Pancreas (tissue), 10 donors: ENCODE data around the gene ZNF576. TPM values are rescaled to one million over a fixed set of nuclear protein-coding genes. Genes with fewer than 3 reads are reported as not detected.
A peak's percentile ranks its signal among the peaks of the same experiment; 100 is the strongest.

ENCODE experiments used
- ATAC-seq, 4 donors: fragments of 200-7000 bp; cut with Tn5 transposase; one replicate each; pipeline versions ENCODE4 v1.8.0 to v1.9.1; 2020; ENCODE audit warnings: mild to moderate bottlenecking in 4 of 4, moderate library complexity in 4 of 4
- DNase-seq, 6 donors: peaks; one replicate each; pipeline ENCODE4 v3.0.0-alpha.2; 2020
- FAIRE-seq: peaks from 2 replicates; lab custom pipeline; 2012; peaks lifted over from hg19 to GRCh38; lab: Jason Lieb, UNC
- H3K27ac ChIP-seq, 4 donors: fragments of 200-600 bp; sonication (generic); 1 replicate in 3 of 4; 2 replicates in 1 of 4; pipeline versions ENCODE4 v1.5.0 to v1.8.0; 2020
- H3K27me3 ChIP-seq, 4 donors: fragments of 200-600 bp; one replicate each; pipeline ENCODE4 v1.8.0; 2021
- H3K36me3 ChIP-seq, 3 donors: fragments of 200-600 bp; sonication (generic) in 1 of 3; one replicate each; pipeline versions ENCODE4 v1.5.0 to v1.8.0; 2020 to 2021
- H3K4me1 ChIP-seq, 3 donors: fragments of 200-600 bp; one replicate each; pipeline ENCODE4 v1.8.0; 2021
- H3K4me3 ChIP-seq, 4 donors: fragments of 200-600 bp; sonication (generic) in 2 of 4; one replicate each; pipeline versions ENCODE4 v1.5.0 to v1.8.0; 2020 to 2021
- H3K9me3 ChIP-seq, 4 donors: fragments of 200-600 bp; one replicate each; pipeline ENCODE4 v1.8.0; 2021
- CTCF ChIP-seq, 4 donors: fragments of 200-600 bp; sonication (generic) in 3 of 4; IDR thresholded peaks; one replicate each; pipeline versions ENCODE4 v1.5.0 to v1.8.0; 2021; ENCODE audit warnings: antibody characterized with exemption in 4 of 4
- WGBS, 2 donors: extraction: QIAGEN DNeasy Blood & Tissue Kit; methylation state at CpG; one replicate each; pipeline ENCODE4 v1.1.7; 2013; 5-methylcytosine and 5-hydroxymethylcytosine counted together
- intact Hi-C, 3 donors: fragments of 100-400 bp; cut with DNase I; formaldehyde crosslinking; loops; one replicate each; pipeline versions ENCODE4 v1.11.1 to v1.14.2; 2022
- polyA plus RNA-seq, 2 donors: library from polyadenylated mRNA; stranded (reverse); fragments of 200-250 nt; gene quantifications; one replicate each; pipeline ENCODE4 v1.2.3, GENCODE V29; 2013
- total RNA-seq, 6 donors: library from RNA; stranded (reverse); fragmentation: NEBNext Ultra II Directional in 4 of 6; extraction: Animal tissue kit (Norgen Biotek cat#: 25700) in 4 of 6; gene quantifications; one replicate each; pipeline versions ENCODE4 v1.2.1 to v1.2.4, GENCODE V29; 2021 to 2023
- donor health status: healthy with polysubstance abuse.
- donor health status: DM: no; HTN: no; CAD: no; lungs with moderate emphysema.
- donor health status: DM: no; HTN: no; CAD: no.
- donor health status: control.
- donor health status: control.
- donor health status: Bipolar disorder and iron deficiency.
- donor health status: DM: yes; HTN: yes; CAD: no.
- donor health status: DM: no; HTN: no; CAD: no.
- donor health status: DM: no; HTN: no; CAD: no.
- donor health status: DM: yes; HTN: yes; CAD: no.

ZNF576 gene
- total and polyA plus RNA-seq, 8 donors = 5.2 to 8.6 (median 6.7) TPM

DNA sequence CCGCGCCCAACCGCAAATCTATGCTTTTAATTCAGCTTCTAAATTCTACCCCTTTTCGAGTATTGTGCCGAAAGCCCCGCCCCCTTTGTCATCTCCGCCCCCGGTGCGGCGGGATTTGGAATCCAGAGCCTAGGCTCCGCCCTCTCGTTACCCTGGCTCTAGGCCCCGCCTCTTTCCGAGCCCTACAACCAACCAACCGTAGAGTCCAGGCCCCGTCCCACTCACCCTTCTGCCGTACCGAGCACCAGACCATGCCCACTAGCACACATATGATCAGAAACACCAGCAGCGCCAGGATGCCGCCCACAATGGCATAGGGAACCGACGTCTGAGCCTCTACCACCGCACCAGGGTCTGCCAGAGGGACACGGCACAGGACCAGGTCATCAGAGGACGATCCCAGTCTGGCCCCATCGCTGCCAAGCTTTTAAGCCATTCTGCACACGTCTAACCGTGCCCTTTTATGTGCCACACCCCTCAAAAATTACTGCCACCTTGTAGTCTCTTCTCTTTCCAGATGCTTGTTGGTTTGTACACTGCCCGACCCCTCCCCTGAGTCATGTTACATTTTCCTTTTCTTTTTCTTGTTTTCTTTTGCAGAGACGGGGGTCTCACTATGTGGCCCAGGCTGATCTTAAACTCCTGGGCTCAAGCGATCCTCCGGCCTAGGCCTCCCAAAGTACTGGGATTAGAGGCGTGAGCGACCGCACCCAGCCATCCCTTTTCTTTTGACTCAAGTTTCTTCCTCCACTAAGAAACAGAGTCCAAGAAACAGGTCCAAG is 27.7 kb downstream of the ZNF576 start:
- intact Hi-C loops = no loop called here
- H3K36me3 ChIP-seq = no peaks in the 10 kb centered on the region
- DNase-seq = no peak
- WGBS, 2 donors = 91% methylated on average over 35 of the region's 35 CpGs
- no peak overlapping the region for H3K4me3 ChIP-seq
- no peak overlapping the region for H3K27ac ChIP-seq
- no peaks in the 10 kb centered on the region for H3K9me3 ChIP-seq
- H3K27me3 ChIP-seq = no peaks in the 10 kb centered on the region
- FAIRE-seq = no peak
- no peak for ATAC-seq
- no peak for TF ChIP-seq CTCF (IDR thresholded peaks at IDR 0.05)
- H3K4me1 ChIP-seq = no peaks in the 10 kb centered on the region

DNA sequence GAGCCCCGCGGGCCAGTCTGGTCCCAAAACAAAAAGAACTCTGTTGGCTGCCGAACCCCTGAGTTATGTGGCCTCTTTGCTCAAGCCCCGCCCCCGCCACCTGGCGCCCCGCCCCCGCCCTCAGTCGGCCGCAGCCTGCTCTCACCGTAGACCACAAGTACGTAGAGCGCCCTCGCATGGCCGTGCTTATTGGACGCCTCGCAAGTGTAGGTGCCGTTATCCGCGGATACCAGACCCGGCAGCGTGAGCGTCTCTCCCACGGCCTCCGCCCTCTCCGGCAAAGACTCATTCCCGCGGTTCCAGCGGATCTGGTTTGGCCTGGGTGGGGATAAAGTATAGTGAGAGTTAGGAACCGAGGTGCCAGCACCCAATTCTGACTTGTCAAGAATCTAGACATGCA is 28.5 kb downstream of the ZNF576 start:
- DNase-seq (peak in 4 of 6 donors; percentile 35 to 74 (median 56)), ATAC-seq (peak in 3 of 4 donors; percentile 26 to 61 (median 27)), FAIRE-seq (no peak)
- Histone ChIP-seq H3K27me3 (no peaks in the 10 kb centered on the region), H3K27ac (no peak overlapping the region), H3K36me3 (no peaks in the 10 kb centered on the region), H3K4me3 (no peak overlapping the region), H3K9me3 (no peaks in the 10 kb centered on the region), H3K4me1 (no peaks in the 10 kb centered on the region)
- WGBS, 2 donors = 61 to 65% methylated on average over 30 of the region's 30 CpGs
- no peak for TF ChIP-seq CTCF (IDR thresholded peaks at IDR 0.05)
- intact Hi-C loops = no loop called here

- intact Hi-C loops = no loop called here
- WGBS, 2 donors = 86 to 87% methylated on average over 32 of the region's 32 CpGs
- FAIRE-seq (no peak), ATAC-seq (peak in 1 of 4 donors; percentile 20), DNase-seq (peak in 1 of 6 donors; percentile 29)
- no peaks in the 10 kb centered on the region for H3K9me3 ChIP-seq
- H3K4me3 ChIP-seq = no peak overlapping the region
- no peaks in the 10 kb centered on the region for H3K27me3 ChIP-seq
- no peaks in the 10 kb centered on the region for H3K36me3 ChIP-seq
- H3K27ac ChIP-seq = no peak overlapping the region
- TF ChIP-seq CTCF (IDR thresholded peaks at IDR 0.05) = no peak
- H3K4me1 ChIP-seq = no peaks in the 10 kb centered on the region
Measured at GRCh38 chr19:43625918-43626579, 29.7 kb downstream of the ZNF576 start.

DNA sequence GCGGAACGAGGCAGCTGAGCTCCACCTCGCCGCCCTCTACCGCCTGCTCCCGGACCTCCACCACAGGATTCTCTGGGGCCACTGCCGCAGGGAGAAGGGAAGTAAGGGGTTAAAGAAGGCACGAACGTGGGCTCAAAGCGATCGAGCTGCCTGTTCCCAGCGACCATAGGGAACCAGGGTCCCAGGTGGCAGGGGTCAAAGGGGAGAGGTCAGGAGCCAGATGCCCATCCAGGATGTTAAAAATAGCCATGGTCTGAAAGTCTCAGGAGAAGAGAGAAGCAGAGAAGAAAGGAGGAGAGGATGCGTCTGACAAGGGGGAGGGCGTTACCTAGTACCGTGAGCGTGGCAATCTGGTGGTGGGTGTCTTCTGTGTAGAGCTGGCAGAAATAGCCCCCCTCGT is 30.4 kb downstream of the ZNF576 start:
- intact Hi-C loops = no loop called here
- TF ChIP-seq CTCF (IDR thresholded peaks at IDR 0.05) = no peak
- no peak overlapping the region for H3K4me3 ChIP-seq
- H3K36me3 ChIP-seq = no peaks in the 10 kb centered on the region
- no peak for FAIRE-seq
- no peaks in the 10 kb centered on the region for H3K4me1 ChIP-seq
- H3K27me3 ChIP-seq = no peaks in the 10 kb centered on the region
- no peak overlapping the region for H3K27ac ChIP-seq
- 70 to 73% methylated on average over 17 of the region's 17 CpGs for WGBS, 2 donors
- ATAC-seq = no peak
- DNase-seq = no peak
- no peaks in the 10 kb centered on the region for H3K9me3 ChIP-seq
